Sigmoid colon (tissue), 7 donors: ENCODE measurements around the gene PDGFRB. TPM values are rescaled to one million over a fixed set of nuclear protein-coding genes. Genes with fewer than 3 reads are reported as not detected.

ENCODE experiments used
- DNase-seq: peaks from one replicate; pipeline ENCODE4 v3.0.0-alpha.2; 2019
- H3K27ac ChIP-seq, 4 donors: fragments of 200-600 bp; sonication (generic); one replicate each; pipeline ENCODE4 v1.5.1; 2016 to 2019; ENCODE audit warnings: mild to moderate bottlenecking in 1 of 4
- H3K27me3 ChIP-seq, 3 donors: fragments of 200-600 bp; sonication (generic); one replicate each; pipeline ENCODE4 v1.5.1; 2019; ENCODE audit warnings: mild to moderate bottlenecking in 1 of 3
- H3K36me3 ChIP-seq, 4 donors: fragments of 200-600 bp; sonication (generic); one replicate each; pipeline ENCODE4 v1.5.1; 2016 to 2019
- H3K4me1 ChIP-seq, 4 donors: fragments of 200-600 bp; sonication (generic); one replicate each; pipeline ENCODE4 v1.5.1; 2017 to 2019
- H3K4me3 ChIP-seq, 4 donors: fragments of 200-600 bp; sonication (generic); one replicate each; pipeline ENCODE4 v1.5.1; 2017 to 2019; ENCODE audit warnings: mild to moderate bottlenecking in 2 of 4, moderate library complexity in 1 of 4
- H3K9me3 ChIP-seq, 4 donors: fragments of 200-600 bp in 3 of 4; sonication (generic) in 3 of 4; one replicate each; pipeline versions ENCODE4 v1.5.1 to v1.6.1; 2013 to 2019
- EP300 ChIP-seq, 4 donors: sonication (generic); formaldehyde crosslinking; IDR thresholded peaks; one replicate each; pipeline ENCODE4 v1.6.1; 2017; ENCODE audit warnings: antibody characterized with exemption in 4 of 4
- POLR2A ChIP-seq, 2 donors: fragments of 450-650 bp; IDR thresholded peaks; one replicate each; pipeline ENCODE4 v1.6.1; 2016; ENCODE audit warnings: antibody characterized with exemption in 2 of 2, mild to moderate bottlenecking in 2 of 2, moderate library complexity in 2 of 2
- POLR2AphosphoS5 ChIP-seq, 4 donors: sonication (generic); formaldehyde crosslinking; IDR thresholded peaks; one replicate each; pipeline ENCODE4 v1.6.1; 2017; ENCODE audit warnings: antibody characterized with exemption in 4 of 4
- WGBS, 2 donors: extraction: QIAGEN DNeasy Blood & Tissue Kit; methylation state at CpG; one replicate each; pipeline ENCODE4 v1.1.7; 2013; 5-methylcytosine and 5-hydroxymethylcytosine counted together
- intact Hi-C: fragments of 100-400 bp; cut with DNase I; formaldehyde crosslinking; loops from one replicate; pipeline ENCODE4 v1.15.1; 2023
- polyA plus RNA-seq, 3 donors: library from polyadenylated mRNA; stranded (reverse); fragments of 200-250 nt; gene quantifications; one replicate each; pipeline ENCODE4 v1.2.3, GENCODE V29; 2013
- total RNA-seq, 4 donors: library from RNA; depleted of rRNA; stranded (reverse); fragments of >200 nt; gene quantifications; one replicate each; pipeline ENCODE4 v1.1.0, GENCODE V29; 2016
- TF ChIP-seq, protein P1 (sequence below), 4 experiments: fragments of 450-650 bp in 3 of 4; fragments of 200-600 bp in 1 of 4; IDR thresholded peaks; one replicate each; pipeline ENCODE4 v1.5.1; 2016 to 2019; ENCODE audit warnings: antibody characterized with exemption in 4 of 4, mild to moderate bottlenecking in 3 of 4, moderate library complexity in 2 of 4
- donor health status: healthy with polysubstance abuse.
- donor health status: Bipolar disorder and iron deficiency.
- donor health status: healthy.

The PDGFRB gene
- total and polyA plus RNA-seq, 7 donors = 3.9 to 104 (median 54.9) TPM

GRCh38 chr5:150107909-150108447 is 47.7 kb downstream of the PDGFRB start:
- Histone ChIP-seq H3K9me3 (no peaks in the 10 kb centered on the region), H3K4me1 (peaks cover 0 to 8% (median 0%) of the 10 kb centered on the region in 4 donors), H3K27ac (no peak overlapping the region), H3K4me3 (no peak overlapping the region), H3K36me3 (no peaks in the 10 kb centered on the region), H3K27me3 (no peaks in the 10 kb centered on the region)
- TF ChIP-seq, protein P1, sequence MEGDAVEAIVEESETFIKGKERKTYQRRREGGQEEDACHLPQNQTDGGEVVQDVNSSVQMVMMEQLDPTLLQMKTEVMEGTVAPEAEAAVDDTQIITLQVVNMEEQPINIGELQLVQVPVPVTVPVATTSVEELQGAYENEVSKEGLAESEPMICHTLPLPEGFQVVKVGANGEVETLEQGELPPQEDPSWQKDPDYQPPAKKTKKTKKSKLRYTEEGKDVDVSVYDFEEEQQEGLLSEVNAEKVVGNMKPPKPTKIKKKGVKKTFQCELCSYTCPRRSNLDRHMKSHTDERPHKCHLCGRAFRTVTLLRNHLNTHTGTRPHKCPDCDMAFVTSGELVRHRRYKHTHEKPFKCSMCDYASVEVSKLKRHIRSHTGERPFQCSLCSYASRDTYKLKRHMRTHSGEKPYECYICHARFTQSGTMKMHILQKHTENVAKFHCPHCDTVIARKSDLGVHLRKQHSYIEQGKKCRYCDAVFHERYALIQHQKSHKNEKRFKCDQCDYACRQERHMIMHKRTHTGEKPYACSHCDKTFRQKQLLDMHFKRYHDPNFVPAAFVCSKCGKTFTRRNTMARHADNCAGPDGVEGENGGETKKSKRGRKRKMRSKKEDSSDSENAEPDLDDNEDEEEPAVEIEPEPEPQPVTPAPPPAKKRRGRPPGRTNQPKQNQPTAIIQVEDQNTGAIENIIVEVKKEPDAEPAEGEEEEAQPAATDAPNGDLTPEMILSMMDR (IDR thresholded peaks at IDR 0.05) = no peak
- TF ChIP-seq POLR2A (IDR thresholded peaks at IDR 0.05) = no peak
- TF ChIP-seq EP300 (IDR thresholded peaks at IDR 0.05) = no peak
- TF ChIP-seq POLR2AphosphoS5 (IDR thresholded peaks at IDR 0.05) = no peak
- 63 to 71% methylated on average over 4 of the region's 4 CpGs for WGBS, 2 donors
- no peak for DNase-seq
- intact Hi-C loops = no loop called here

DNA sequence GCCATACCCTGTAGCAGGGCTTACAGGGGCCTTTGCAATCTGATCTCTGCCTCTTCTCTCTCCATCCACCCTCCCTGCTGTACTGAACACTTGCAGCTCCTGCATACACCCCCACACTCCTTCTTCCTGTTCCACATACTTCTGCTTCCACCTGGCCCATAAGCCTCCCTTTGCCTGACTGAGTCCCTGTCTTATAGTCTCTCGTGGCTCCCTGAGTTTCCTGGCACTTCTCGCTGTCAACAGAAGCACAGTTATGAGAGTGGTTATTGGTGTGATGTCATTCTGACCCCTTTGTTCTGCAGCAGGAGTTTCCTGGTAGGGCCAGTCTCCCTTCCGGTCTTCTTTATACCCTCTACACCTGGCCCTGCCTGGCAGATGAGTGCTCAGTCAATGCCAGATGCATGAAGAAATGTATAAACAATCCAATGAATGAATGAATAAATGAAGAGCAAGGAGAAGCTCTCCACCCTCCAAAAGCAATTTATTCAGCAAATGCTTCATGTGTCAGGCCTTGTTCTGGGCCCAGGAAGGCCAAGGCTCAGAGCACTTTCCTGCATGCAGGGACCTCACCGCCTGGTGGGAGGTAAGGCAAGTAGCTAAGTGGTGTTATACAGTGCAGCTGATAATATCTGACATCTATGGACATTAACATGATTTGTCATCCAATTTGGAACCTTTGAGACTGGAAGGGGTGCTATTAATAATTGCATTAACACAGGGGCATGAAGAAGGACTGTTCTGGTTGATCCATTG is 48.8 kb downstream of the PDGFRB start:
- H3K36me3 ChIP-seq = no peaks in the 10 kb centered on the region
- intact Hi-C loops = no loop called here
- 34 to 51% methylated on average over 4 of the region's 4 CpGs for WGBS, 2 donors

GRCh38 chr5:150105928-150106615 is 49.6 kb downstream of the PDGFRB start:
- Histone ChIP-seq H3K4me1 (no peaks in the 10 kb centered on the region), H3K27me3 (no peaks in the 10 kb centered on the region), H3K36me3 (no peaks in the 10 kb centered on the region), H3K9me3 (no peaks in the 10 kb centered on the region), H3K4me3 (no peak overlapping the region), H3K27ac (no peak overlapping the region)
- 88 to 93% methylated on average over 7 of the region's 7 CpGs for WGBS, 2 donors
- TF ChIP-seq POLR2A (IDR thresholded peaks at IDR 0.05) (no peak), POLR2AphosphoS5 (IDR thresholded peaks at IDR 0.05) (no peak), EP300 (IDR thresholded peaks at IDR 0.05) (no peak)
- TF ChIP-seq, protein P1 (IDR thresholded peaks at IDR 0.05) = no peak
- intact Hi-C loops = no loop called here
- DNase-seq = no peak

More for the DNA sequence above, 48.8 kb downstream of the PDGFRB start:
- H3K27ac ChIP-seq = no peak overlapping the region
- no peaks in the 10 kb centered on the region for H3K4me1 ChIP-seq
- no peaks in the 10 kb centered on the region for H3K27me3 ChIP-seq
- no peak for DNase-seq
- H3K9me3 ChIP-seq = no peaks in the 10 kb centered on the region
- H3K4me3 ChIP-seq = no peak overlapping the region
- TF ChIP-seq EP300 (IDR thresholded peaks at IDR 0.05) (no peak), POLR2A (IDR thresholded peaks at IDR 0.05) (no peak), POLR2AphosphoS5 (IDR thresholded peaks at IDR 0.05) (no peak)
- TF ChIP-seq, protein P1 (IDR thresholded peaks at IDR 0.05) = no peak

DNA sequence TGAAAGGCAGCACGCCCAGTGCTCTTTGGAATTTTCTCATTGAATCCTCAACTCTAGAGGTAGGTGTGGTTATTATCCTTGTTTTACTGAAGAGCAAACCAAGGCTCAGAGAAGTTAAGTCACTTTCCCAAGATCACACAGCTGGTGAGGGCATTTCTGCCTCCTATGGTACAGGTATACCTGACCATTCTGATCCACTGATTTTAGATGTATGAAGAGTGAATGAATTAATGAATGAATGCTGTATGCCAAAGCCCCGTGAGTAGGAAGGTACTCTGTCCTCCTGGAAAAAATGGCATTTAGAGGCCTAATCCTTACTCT is 51.1 kb downstream of the PDGFRB start:
- Histone ChIP-seq H3K4me3 (no peak overlapping the region), H3K4me1 (no peaks in the 10 kb centered on the region), H3K27me3 (no peaks in the 10 kb centered on the region), H3K9me3 (no peaks in the 10 kb centered on the region), H3K36me3 (no peaks in the 10 kb centered on the region), H3K27ac (no peak overlapping the region)
- no peak for TF ChIP-seq POLR2A (IDR thresholded peaks at IDR 0.05)
- TF ChIP-seq, protein P1 (IDR thresholded peaks at IDR 0.05) = no peak
- no peak for TF ChIP-seq POLR2AphosphoS5 (IDR thresholded peaks at IDR 0.05)
- no peak for TF ChIP-seq EP300 (IDR thresholded peaks at IDR 0.05)
- no peak for DNase-seq
- WGBS, 2 donors = 78 to 93% methylated on average over 2 of the region's 2 CpGs
- intact Hi-C loops = no loop called here
